CD14-positive monocyte (primary cell): ENCODE measurements around the gene TSHZ3. TPM values are rescaled to one million over a fixed set of nuclear protein-coding genes. Genes with fewer than 3 reads are reported as not detected.

ENCODE experiments used
- DNase-seq, 3 donors: peaks; one replicate each; pipeline ENCODE4 v3.0.0-alpha.2; 2011 to 2022
- H2AFZ ChIP-seq: 2 replicates; pipeline ENCODE4 v1.6.0; 2012; ENCODE audit warnings: mild to moderate bottlenecking, low read depth, low read length, inconsistent platforms; ENCODE audit not compliant: insufficient read depth, poor library complexity, severe bottlenecking
- H3K27ac ChIP-seq, 2 donors: 1 replicate in 1 of 2; 2 replicates in 1 of 2; pipeline ENCODE4 v1.5.1; 2012 to 2013; ENCODE audit warnings: low read length in 2 of 2, control low read depth in 1 of 2, inconsistent platforms in 1 of 2, low read depth in 1 of 2, mild to moderate bottlenecking in 1 of 2
- H3K27me3 ChIP-seq, 2 donors: one replicate each; pipeline versions ENCODE4 v1.6.0 to v1.6.1; 2011 to 2013; ENCODE audit warnings: low read length in 2 of 2; ENCODE audit not compliant: control insufficient read depth in 2 of 2, insufficient read depth in 2 of 2
- H3K36me3 ChIP-seq, 2 donors: replicated peaks in 1 of 2; 1 replicate in 1 of 2; 2 replicates in 1 of 2; pipeline versions ENCODE4 v1.5.1 to v1.6.1; 2012 to 2013; ENCODE audit warnings: low read length in 2 of 2, control low read depth in 1 of 2, inconsistent platforms in 1 of 2, mild to moderate bottlenecking in 1 of 2; ENCODE audit not compliant: insufficient read depth in 2 of 2, control insufficient read depth in 1 of 2
- H3K4me1 ChIP-seq, 2 donors: 1 replicate in 1 of 2; 2 replicates in 1 of 2; pipeline versions ENCODE4 v1.5.1 to v1.6.1; 2012 to 2013; ENCODE audit warnings: low read length in 2 of 2, control low read depth in 1 of 2, inconsistent platforms in 1 of 2, mild to moderate bottlenecking in 1 of 2, moderate library complexity in 1 of 2; ENCODE audit not compliant: insufficient read depth in 2 of 2, control insufficient read depth in 1 of 2
- H3K4me2 ChIP-seq: replicated peaks from 2 replicates; pipeline ENCODE3; 2012; ENCODE audit warnings: low read length, moderate library complexity, mild to moderate bottlenecking; ENCODE audit not compliant: poor library complexity, severe bottlenecking; ENCODE audit errors: extremely low read depth
- H3K4me3 ChIP-seq, 3 experiments: fragments of 200-600 bp in 1 of 3; sonication (generic) in 1 of 3; replicated peaks in 1 of 3; 1 replicate in 2 of 3; 2 replicates in 1 of 3; pipeline ENCODE4 v1.5.1; 2011 to 2013; ENCODE audit warnings: low read length in 3 of 3, mild to moderate bottlenecking in 3 of 3, control low read depth in 2 of 3, low read depth in 2 of 3, inconsistent platforms in 1 of 3, moderate library complexity in 1 of 3
- H3K79me2 ChIP-seq: 2 replicates; pipeline ENCODE4 v1.6.0; 2012; ENCODE audit warnings: mild to moderate bottlenecking, control low read depth, inconsistent platforms, low read length, moderate library complexity; ENCODE audit not compliant: insufficient read depth
- H3K9ac ChIP-seq: 2 replicates; pipeline ENCODE4 v1.6.0; 2017; ENCODE audit warnings: low read length, mild to moderate bottlenecking; ENCODE audit not compliant: insufficient read depth, poor library complexity, severe bottlenecking
- H3K9me3 ChIP-seq, 2 donors: replicated peaks in 1 of 2; 1 replicate in 1 of 2; 2 replicates in 1 of 2; pipeline versions ENCODE4 v1.5.1 to v1.6.1; 2012 to 2013; ENCODE audit warnings: low read length in 2 of 2, control low read depth in 1 of 2; ENCODE audit not compliant: control insufficient read depth in 1 of 2, insufficient read depth in 1 of 2
- H4K20me1 ChIP-seq: 2 replicates; pipeline ENCODE4 v1.6.0; 2012; ENCODE audit warnings: mild to moderate bottlenecking, low read length, control low read depth, moderate library complexity; ENCODE audit not compliant: insufficient read depth
- H3K27ac Mint-ChIP-seq, 7 donors: one replicate each; pipeline ENCODE4 v1.8.0; 2020; ENCODE audit warnings: mild to moderate bottlenecking in 7 of 7, mixed read lengths in 7 of 7, moderate library complexity in 6 of 7, inconsistent platforms in 2 of 7
- H3K27me3 Mint-ChIP-seq, 3 donors: one replicate each; pipeline ENCODE4 v1.8.0; 2021 to 2022; ENCODE audit warnings: low read depth in 3 of 3, mild to moderate bottlenecking in 3 of 3, mixed read lengths in 3 of 3, moderate library complexity in 3 of 3, inconsistent platforms in 1 of 3
- H3K36me3 Mint-ChIP-seq, 2 donors: one replicate each; pipeline ENCODE4 v1.8.0; 2020; ENCODE audit warnings: mixed read lengths in 2 of 2, inconsistent platforms in 1 of 2, mild to moderate bottlenecking in 1 of 2
- H3K4me1 Mint-ChIP-seq: one replicate; pipeline ENCODE4 v1.8.0; 2020; ENCODE audit warnings: mild to moderate bottlenecking, mixed read lengths
- H3K4me3 Mint-ChIP-seq, 2 donors: one replicate each; pipeline ENCODE4 v1.8.0; 2020; ENCODE audit warnings: mild to moderate bottlenecking in 2 of 2, mixed read lengths in 2 of 2, moderate library complexity in 1 of 2
- H3K9me3 Mint-ChIP-seq, 7 donors: one replicate each; pipeline ENCODE4 v1.8.0; 2020 to 2022; ENCODE audit warnings: mixed read lengths in 7 of 7, mild to moderate bottlenecking in 6 of 7, moderate library complexity in 6 of 7, inconsistent platforms in 2 of 7
- CTCF ChIP-seq: fragments of 200-600 bp; IDR thresholded peaks from one replicate; pipeline ENCODE4 v1.8.0; 2022; ENCODE audit warnings: antibody characterized with exemption, mild to moderate bottlenecking
- WGBS: methylation state at CpG from one replicate; pipeline ENCODE4 v1.1.5; 2013; ENCODE audit warnings: missing lambda C conversion rate; ENCODE audit not compliant: insufficient coverage; 5-methylcytosine and 5-hydroxymethylcytosine counted together
- intact Hi-C, 2 donors: fragments of 100-400 bp; cut with micrococcal nuclease; formaldehyde crosslinking; loops; one replicate each; pipeline versions ENCODE4 v1.15.0 to v1.15.1; 2023
- polyA plus RNA-seq, 3 donors: library from polyadenylated mRNA; depleted of rRNA in 1 of 3; unstranded in 2 of 3; stranded (reverse) in 1 of 3; fragments of 300-500 nt in 2 of 3; fragments of >200 nt in 1 of 3; fragmentation: Illumina TruSeq in 2 of 3; gene quantifications; 1 replicate in 2 of 3; 2 replicates in 1 of 3; pipeline ENCODE4 v1.2.3, GENCODE V29; 2012 to 2021

TSHZ3 gene
- polyA plus RNA-seq, 3 donors = 2.3 to 5.8 (median 3.3) TPM

GRCh38 chr19:31263328-31263727 lies 85.9 kb downstream of the TSHZ3 start:
- Histone ChIP-seq H3K9ac (no peak overlapping the region), H3K4me1 (no peaks in the 10 kb centered on the region), H3K4me2 (no peak overlapping the region), H3K4me3 (no peak overlapping the region), H3K27me3 (no peaks in the 10 kb centered on the region), H3K36me3 (no peaks in the 10 kb centered on the region), H3K27ac (no peak overlapping the region), H3K9me3 (no peaks in the 10 kb centered on the region), H3K79me2 (no peaks in the 10 kb centered on the region), H2AFZ (no peak overlapping the region), H4K20me1 (no peaks in the 10 kb centered on the region)
- H3K27me3 Mint-ChIP-seq = peaks cover 7 to 15% (median 9%) of the 10 kb centered on the region in 3 donors
- H3K27ac Mint-ChIP-seq = no peak overlapping the region
- no peak for TF ChIP-seq CTCF
- H3K4me1 Mint-ChIP-seq = peaks cover 9% of the 10 kb centered on the region
- DNase-seq = no peak
- H3K9me3 Mint-ChIP-seq = peaks cover 0 to 3% (median 2%) of the 10 kb centered on the region in 7 donors
- intact Hi-C loops = no loop called here
- H3K36me3 Mint-ChIP-seq = no peaks in the 10 kb centered on the region
- no peak overlapping the region for H3K4me3 Mint-ChIP-seq
- 70% methylated on average over 6 of the region's 9 CpGs for WGBS

- Histone ChIP-seq H3K9me3 (no peaks in the 10 kb centered on the region), H3K36me3 (no peaks in the 10 kb centered on the region), H3K4me3 (no peak overlapping the region), H3K79me2 (no peaks in the 10 kb centered on the region), H3K4me2 (no peak overlapping the region), H3K9ac (no peak overlapping the region), H2AFZ (no peak overlapping the region), H4K20me1 (no peaks in the 10 kb centered on the region), H3K27ac (no peak overlapping the region), H3K4me1 (no peaks in the 10 kb centered on the region), H3K27me3 (no peaks in the 10 kb centered on the region)
- H3K36me3 Mint-ChIP-seq = no peaks in the 10 kb centered on the region
- no CpG with 5 or more reads among the region's 10 CpGs for WGBS
- no peak for TF ChIP-seq CTCF
- no peak for DNase-seq
- peaks cover 9 to 15% (median 11%) of the 10 kb centered on the region in 3 donors for H3K27me3 Mint-ChIP-seq
- H3K9me3 Mint-ChIP-seq = peaks cover 0 to 2% (median 0%) of the 10 kb centered on the region in 7 donors
- H3K4me1 Mint-ChIP-seq = peaks cover 10% of the 10 kb centered on the region
- intact Hi-C loops = no loop called here
- H3K27ac Mint-ChIP-seq = peak overlapping the region in 2 of 7 donors; percentile 19 to 62
- no peak overlapping the region for H3K4me3 Mint-ChIP-seq
Measured at GRCh38 chr19:31262725-31263191, 86.5 kb downstream of the TSHZ3 start.
